GM12873 (cell line): Measurements from ENCODE around the gene KRT23.

ENCODE experiments used
- CTCF ChIP-seq: IDR thresholded peaks from 2 replicates; pipeline ENCODE4 v1.5.1; 2012; ENCODE audit warnings: low read depth, mild to moderate bottlenecking, moderate library complexity, low read length, control low read depth; ENCODE audit not compliant: insufficient read depth; ENCODE audit errors: missing control alignments

KRT23 gene

GRCh38 chr17:40910441-40910841, 27.0 kb downstream of the KRT23 start:
- TF ChIP-seq CTCF, result no peak

DNA sequence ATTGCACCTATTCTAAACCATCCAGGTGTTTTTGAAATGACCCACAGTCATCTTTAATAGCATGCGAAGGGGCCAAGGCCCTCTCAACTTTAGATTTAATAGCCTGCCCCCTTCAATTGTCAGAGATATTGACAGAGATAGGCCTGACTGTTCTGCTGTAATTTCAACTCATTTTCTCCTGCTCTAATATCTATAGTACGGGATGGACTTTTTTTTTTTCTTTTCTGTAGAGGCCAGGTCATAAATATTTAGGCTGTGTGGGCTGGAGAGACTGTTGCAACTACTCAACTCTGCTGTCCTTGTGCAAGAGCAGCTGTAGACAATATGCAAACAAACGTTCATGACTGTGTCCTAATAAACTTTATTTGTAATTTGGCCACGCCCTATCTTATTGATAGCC, 27.7 kb downstream of the KRT23 start:
- no peak for TF ChIP-seq CTCF

DNA sequence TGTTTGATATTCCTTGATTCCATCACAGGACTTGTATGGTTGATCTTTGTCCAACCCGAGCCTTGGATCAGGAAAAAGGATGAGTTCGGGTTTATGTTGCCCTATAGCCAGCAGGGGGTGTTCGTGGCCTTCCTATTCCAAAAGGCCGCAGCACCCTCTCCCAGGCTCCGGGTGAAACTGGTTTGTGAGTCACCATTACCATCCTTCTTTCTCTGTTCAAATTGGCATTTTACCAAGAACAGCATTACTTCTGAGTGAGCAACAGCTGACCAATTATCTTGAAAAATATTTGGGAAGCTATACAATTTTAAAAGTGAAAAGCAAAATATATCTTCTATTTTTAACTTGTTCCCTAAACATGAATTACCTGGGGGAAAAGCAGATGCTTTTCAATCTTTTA, 28.1 kb downstream of the KRT23 start:
- TF ChIP-seq CTCF, result peak; percentile 79

- no peak for TF ChIP-seq CTCF
Measured at GRCh38 chr17:40906613-40907012, 30.8 kb downstream of the KRT23 start.

GRCh38 chr17:40905370-40905769, 32.1 kb downstream of the KRT23 start:
- no peak for TF ChIP-seq CTCF

DNA sequence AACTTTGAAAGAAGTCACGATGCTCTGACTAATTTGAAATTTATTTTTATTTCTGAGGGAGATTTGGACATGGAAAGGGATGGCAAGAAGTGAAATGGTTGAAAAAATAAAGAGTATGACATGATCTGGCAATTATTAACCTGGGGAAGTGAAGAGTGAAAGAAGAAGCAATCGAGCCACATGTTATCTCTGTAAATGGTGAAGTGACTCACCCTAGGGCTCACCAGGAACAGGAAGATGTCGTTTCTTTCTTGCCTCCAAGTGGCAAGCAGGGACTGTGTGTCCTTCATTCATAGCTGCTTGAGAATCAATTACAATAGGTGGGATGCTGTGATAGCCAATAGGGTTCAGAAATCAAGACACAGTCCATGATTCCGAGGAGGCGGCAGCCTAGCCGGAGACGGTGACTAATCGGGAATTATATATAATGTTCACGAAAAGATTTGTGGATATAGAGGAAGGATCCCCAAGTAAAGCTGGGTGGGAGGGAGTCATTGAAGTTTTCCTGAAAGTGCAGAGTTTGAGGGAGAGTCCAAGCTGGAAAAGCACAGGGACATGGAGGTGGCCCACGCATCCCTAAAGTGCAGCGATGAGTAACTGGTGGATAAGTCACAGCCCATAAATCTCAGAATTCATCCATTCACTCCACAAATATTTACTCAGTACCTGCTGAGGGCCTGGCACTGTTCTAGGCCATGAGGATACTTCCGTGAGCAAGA, 34.2 kb downstream of the KRT23 start:
- TF ChIP-seq CTCF, result no peak

GRCh38 chr17:40902498-40902897, 34.9 kb downstream of the KRT23 start:
- no peak for TF ChIP-seq CTCF
